AG04450 (cell line): ENCODE data around the gene FAM13A. TPM values are rescaled to one million over a fixed set of nuclear protein-coding genes. Genes with fewer than 3 reads are reported as not detected.

Experiments
- CTCF ChIA-PET: fragments of 300-600, 350-600 bp; formaldehyde crosslinking; extraction: SDS; loops from one replicate; lab custom pipeline; 2022; ENCODE audit warnings: antibody characterized with exemption, inconsistent platforms; lab: Charles Lee
- POLR2A ChIA-PET: fragments of 350-600 bp; formaldehyde crosslinking; extraction: SDS; loops from one replicate; lab custom pipeline; 2021; ENCODE audit warnings: antibody characterized with exemption, inconsistent platforms; lab: Yijun Ruan, JAX
- DNase-seq: peaks from one replicate; pipeline ENCODE4 v3.0.0-alpha.2; 2011; ENCODE audit warnings: low read depth, low spot score
- H3K27ac ChIP-seq: one replicate; pipeline ENCODE4 v1.5.1; 2012; ENCODE audit warnings: low read depth, low read length, control low read depth
- H3K27me3 ChIP-seq: one replicate; pipeline ENCODE4 v1.6.0; 2012; ENCODE audit warnings: low read length; ENCODE audit not compliant: control insufficient read depth, insufficient read depth
- H3K4me3 ChIP-seq: 2 replicates; pipeline ENCODE4 v1.5.1; 2011; ENCODE audit warnings: mild to moderate bottlenecking, low read depth, low read length, control low read depth
- H3K9me3 ChIP-seq: 2 replicates; pipeline ENCODE4 v1.5.1; 2012; ENCODE audit warnings: low read length; ENCODE audit not compliant: control insufficient read depth, insufficient read depth
- polyA plus RNA-seq: library from polyadenylated mRNA; depleted of rRNA; stranded (reverse); fragments of >200 nt; gene quantifications from 2 replicates; pipeline ENCODE4 v1.2.3, GENCODE V29; 2011
- TF ChIP-seq, protein P1 (sequence below): IDR thresholded peaks from 2 replicates; pipeline ENCODE4 v1.5.1; 2011; ENCODE audit warnings: low read depth, low read length, control low read depth, inconsistent platforms

FAM13A gene
- polyA plus RNA-seq, 1 experiment = 27.6 TPM

- H3K27ac ChIP-seq = no peak overlapping the region
- TF ChIP-seq, protein P1, sequence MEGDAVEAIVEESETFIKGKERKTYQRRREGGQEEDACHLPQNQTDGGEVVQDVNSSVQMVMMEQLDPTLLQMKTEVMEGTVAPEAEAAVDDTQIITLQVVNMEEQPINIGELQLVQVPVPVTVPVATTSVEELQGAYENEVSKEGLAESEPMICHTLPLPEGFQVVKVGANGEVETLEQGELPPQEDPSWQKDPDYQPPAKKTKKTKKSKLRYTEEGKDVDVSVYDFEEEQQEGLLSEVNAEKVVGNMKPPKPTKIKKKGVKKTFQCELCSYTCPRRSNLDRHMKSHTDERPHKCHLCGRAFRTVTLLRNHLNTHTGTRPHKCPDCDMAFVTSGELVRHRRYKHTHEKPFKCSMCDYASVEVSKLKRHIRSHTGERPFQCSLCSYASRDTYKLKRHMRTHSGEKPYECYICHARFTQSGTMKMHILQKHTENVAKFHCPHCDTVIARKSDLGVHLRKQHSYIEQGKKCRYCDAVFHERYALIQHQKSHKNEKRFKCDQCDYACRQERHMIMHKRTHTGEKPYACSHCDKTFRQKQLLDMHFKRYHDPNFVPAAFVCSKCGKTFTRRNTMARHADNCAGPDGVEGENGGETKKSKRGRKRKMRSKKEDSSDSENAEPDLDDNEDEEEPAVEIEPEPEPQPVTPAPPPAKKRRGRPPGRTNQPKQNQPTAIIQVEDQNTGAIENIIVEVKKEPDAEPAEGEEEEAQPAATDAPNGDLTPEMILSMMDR = peak; percentile 73
- POLR2A ChIA-PET = interaction anchor here (0.7 kb wide), 1 partner anchor 285 kb away, joined by 4 read pairs; no protein-coding TSS in a partner anchor
These were observed 350.4 kb downstream of the FAM13A start for GRCh38 chr4:88706574-88706973.

DNA sequence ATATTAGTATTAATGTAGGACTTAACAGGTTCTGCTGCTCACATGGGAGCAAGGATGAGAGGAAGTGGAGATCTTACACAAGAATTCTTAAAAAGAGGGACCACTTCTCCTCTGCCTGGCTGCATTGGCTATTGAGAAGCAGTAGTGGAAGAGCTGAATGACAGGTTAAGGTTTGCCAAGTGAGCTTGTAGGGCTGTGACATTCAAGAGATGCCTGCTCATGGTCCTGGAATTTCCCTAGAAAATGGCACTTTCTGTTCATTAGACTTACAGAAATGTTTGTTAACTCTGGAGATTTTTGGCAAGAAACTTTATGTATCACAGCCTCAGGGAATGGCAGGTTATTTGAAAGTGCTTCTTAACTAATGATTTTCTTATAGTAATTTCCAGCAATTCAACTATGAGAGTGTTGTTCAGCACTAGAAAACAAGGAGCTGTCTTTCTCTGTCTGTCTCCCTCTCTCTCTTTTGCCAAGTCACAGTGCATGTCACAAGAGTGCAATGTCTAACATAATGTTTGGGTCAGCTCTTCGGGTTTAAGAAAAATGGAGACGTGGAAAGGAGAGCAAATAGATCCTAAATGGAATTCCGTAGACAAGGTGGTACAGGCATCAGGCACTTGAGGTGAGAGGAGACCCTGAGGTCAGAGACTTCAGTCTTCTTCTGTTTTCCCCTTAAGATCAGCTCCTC, 351.0 kb downstream of the FAM13A start:
- Histone ChIP-seq H3K27ac (no peak overlapping the region), H3K9me3 (no peaks in the 10 kb centered on the region), H3K4me3 (no peak overlapping the region), H3K27me3 (no peaks in the 10 kb centered on the region)
- ChIA-PET CTCF (interaction anchor here (0.6 to 6.4 kb wide), 43 partner anchors 8 to 410 kb away, joined by 3 to 101 read pairs (median 4); partner anchors contain the start of gene NAP1L5), POLR2A (interaction anchor here (0.6 to 0.7 kb wide), 2 partner anchors 182 to 286 kb away, joined by 3 to 4 read pairs; no protein-coding TSS in a partner anchor)
- TF ChIP-seq, protein P1 = no peak
- DNase-seq = no peak

More at GRCh38 chr4:88706574-88706973, 350.4 kb downstream of the FAM13A start:
- CTCF ChIA-PET = interaction anchor here (0.6 to 6.4 kb wide), 39 partner anchors 9 to 410 kb away, joined by 3 to 101 read pairs (median 4); partner anchors contain the start of gene NAP1L5
- Histone ChIP-seq H3K9me3 (no peaks in the 10 kb centered on the region), H3K4me3 (no peak overlapping the region), H3K27me3 (no peaks in the 10 kb centered on the region)
- peak; percentile 43 for DNase-seq

DNA sequence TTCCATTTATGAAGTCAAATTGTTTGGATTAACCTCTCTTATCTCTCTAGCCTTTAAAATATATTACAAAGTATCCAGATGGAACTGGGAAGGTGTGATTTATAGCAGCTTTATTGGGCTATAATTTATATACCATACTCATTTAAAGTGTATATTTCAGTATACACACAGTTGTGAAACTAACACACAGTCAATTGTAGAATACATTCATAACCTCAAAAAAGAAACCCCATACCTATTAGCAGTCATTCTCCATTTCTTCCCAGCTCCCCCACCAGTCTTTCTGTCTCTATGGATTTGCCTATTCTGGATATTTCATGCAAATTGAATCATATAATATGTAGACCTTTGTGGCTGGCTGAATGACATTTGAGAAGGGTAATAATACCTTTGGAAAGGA, 351.8 kb downstream of the FAM13A start:
- ChIA-PET CTCF (interaction anchor here (1.0 to 6.4 kb wide), 10 partner anchors 13 to 317 kb away, joined by 3 to 101 read pairs (median 6); no protein-coding TSS in a partner anchor), POLR2A (interaction anchor here (0.6 kb wide), 1 partner anchor 181 kb away, joined by 3 read pairs; no protein-coding TSS in a partner anchor)
- Histone ChIP-seq H3K27ac (no peak overlapping the region), H3K9me3 (no peaks in the 10 kb centered on the region), H3K4me3 (no peak overlapping the region), H3K27me3 (no peaks in the 10 kb centered on the region)
- TF ChIP-seq, protein P1 = no peak
- no peak for DNase-seq

DNA sequence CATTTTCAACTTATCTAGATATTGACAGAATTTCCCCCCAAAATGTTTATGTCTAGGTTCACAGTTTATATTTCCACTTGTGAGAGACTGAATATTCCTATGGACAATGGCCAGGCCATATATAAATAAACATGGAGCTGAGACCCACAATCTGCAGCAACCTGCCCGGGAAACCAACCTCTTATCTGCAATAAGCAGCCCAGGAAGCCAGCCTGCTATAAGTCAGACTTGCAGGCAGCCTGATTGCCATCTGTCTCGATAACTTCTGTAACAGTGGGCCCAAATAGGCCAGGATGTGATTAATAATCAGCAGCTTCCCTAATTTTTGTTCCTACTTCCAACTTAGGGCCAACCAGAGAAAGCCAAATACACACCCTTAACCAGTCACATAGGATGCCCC, 354.2 kb downstream of the FAM13A start:
- Histone ChIP-seq H3K9me3 (peaks cover under 1% of the 10 kb centered on the region; the same call in 1 of the 2 replicates), H3K4me3 (no peak overlapping the region), H3K27ac (no peak overlapping the region), H3K27me3 (no peaks in the 10 kb centered on the region)
- DNase-seq = no peak
- ChIA-PET CTCF (interaction anchor here (6.4 kb wide), 1 partner anchor 319 kb away, joined by 101 read pairs; no protein-coding TSS in a partner anchor), POLR2A (no interaction called here)
- TF ChIP-seq, protein P1 = no peak

- ChIA-PET POLR2A (no interaction called here), CTCF (interaction anchor here (1.8 kb wide), 1 partner anchor 8 kb away, joined by 8 read pairs; no protein-coding TSS in a partner anchor)
- Histone ChIP-seq H3K27me3 (no peaks in the 10 kb centered on the region), H3K9me3 (peaks cover 5% of the 10 kb centered on the region; the same call in 1 of the 2 replicates), H3K4me3 (no peak overlapping the region), H3K27ac (no peak overlapping the region)
- TF ChIP-seq, protein P1 = no peak
- DNase-seq = no peak
These were observed 358.5 kb downstream of the FAM13A start for GRCh38 chr4:88698519-88698918.
